HG02840 (cell line): Measurements from ENCODE around the gene CAPN11.
"Not testable (repeated sequence)": the region's sequence is repeated elsewhere in the genome, so short reads cannot be mapped to it uniquely, and the experiment has no call there.

ENCODE experiments used
- ATAC-seq: cut with Tn5 transposase; IDR thresholded peaks from one replicate; pipeline ENCODE4 v1.9.1; 2021; ENCODE audit warnings: mild to moderate bottlenecking, moderate library complexity, moderate number of reproducible peaks; ENCODE audit not compliant: unreplicated experiment, low FRiP score

CAPN11 gene

DNA sequence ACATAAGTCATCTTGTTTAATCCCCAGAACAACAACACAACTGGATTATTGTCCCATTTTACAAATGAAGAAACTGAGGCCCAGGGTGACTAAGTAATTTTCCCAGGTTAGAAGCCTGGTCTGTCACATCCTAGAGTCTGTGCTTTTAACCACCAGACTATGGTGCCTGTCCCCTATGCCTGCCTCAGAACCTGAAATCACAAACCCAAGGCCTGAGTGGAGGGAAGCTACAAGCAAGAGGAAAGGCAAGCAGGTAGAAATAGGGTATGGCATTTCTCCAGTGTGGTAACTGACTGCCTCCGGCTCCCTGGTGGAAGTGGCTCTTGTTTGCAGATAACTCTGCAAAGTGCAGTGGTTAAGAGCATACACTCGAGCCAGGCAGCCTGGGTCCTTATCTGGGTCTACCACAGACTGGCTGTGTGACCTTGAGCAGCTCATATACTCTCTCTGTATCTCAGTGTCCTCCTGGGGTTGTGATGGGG lies 28.7 kb upstream of the CAPN11 start:
- no peak for ATAC-seq

DNA sequence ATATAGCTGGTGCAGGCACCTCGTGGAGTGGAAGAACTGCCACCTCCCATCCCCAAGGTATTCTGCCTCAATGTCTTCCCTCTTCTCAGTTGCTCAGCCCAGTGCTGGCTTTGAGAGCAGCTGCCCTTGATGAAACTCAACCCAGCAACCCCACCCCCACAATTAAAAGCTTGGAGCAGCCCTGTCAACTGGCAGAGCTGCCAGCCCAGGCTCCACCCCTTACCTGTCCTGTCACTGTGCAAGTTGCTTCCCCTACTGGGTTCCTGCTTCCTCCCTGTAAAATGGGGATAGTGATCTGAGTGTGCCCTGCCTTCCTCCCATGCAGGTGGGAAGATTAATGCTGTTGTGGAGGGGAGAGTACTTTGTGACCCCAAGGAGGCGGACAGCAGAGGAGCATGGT lies 26.7 kb upstream of the CAPN11 start:
- no peak for ATAC-seq

DNA sequence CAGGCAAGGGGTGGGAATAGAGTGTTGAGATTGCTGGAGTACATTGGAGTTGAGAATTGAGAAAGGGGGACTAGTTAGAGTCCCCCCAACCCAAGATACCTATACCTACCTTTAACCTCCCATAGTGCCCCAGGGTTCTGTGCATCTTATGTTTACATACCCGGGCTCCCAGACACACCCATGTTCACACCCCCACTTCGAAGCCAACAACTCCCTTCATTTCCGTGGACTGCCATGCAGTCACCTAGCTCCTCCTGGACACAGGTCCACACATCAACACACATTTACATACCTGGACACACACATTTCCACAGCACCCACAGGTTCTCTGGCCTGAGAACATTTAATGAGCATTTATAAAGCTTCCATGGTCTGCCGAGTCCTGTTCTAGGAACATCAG lies 26.1 kb upstream of the CAPN11 start:
- ATAC-seq: no peak

DNA sequence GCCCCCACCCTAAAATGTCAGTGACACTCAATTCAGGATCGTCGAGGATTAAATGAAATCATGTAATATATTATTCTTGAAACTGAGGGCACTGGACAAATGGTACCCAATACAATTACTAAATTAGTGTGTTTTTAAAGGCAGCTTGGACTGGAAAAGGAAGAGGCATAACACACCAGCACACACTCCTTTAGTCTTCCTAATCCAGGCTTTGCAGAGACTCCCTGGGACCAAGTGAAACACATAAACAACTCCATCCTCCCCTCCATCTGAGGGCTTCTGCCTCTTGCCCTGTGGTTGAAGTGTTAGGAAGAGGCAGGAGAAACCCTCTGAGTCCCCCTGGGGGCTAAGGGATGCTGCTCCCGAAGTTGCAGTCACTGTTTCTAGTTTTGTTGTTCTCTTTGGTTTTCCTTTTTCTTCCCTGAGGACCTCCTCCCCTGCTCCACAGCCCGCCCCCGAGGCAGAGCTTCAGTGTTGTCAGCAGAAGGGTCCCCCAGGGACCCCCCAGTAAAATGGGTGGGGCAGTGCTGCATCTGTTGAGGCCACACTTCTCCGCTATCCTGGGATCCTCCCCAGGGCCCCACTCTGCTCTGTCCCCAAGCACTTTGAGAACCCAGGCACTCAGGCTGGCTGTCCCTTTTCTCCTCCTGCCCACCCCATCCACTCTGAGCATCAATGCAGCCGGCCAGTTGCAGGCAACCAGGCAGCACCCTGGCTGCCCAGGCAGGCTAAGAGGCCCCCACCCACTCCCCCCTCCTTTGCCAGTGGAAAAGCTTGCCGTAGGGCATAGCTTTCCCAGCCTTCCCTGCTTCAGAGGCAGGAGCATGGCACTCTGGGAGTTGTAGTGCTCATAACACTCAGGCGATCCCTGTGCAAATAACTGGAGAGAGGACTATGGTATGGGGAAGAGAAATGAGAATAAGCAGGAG lies 25.4 kb upstream of the CAPN11 start:
- no peak for ATAC-seq

- ATAC-seq: no peak
Measured at GRCh38 chr6:44133981-44134711, 24.5 kb upstream of the CAPN11 start.

- no peak for ATAC-seq
Measured at GRCh38 chr6:44135173-44135758, 23.4 kb upstream of the CAPN11 start.

DNA sequence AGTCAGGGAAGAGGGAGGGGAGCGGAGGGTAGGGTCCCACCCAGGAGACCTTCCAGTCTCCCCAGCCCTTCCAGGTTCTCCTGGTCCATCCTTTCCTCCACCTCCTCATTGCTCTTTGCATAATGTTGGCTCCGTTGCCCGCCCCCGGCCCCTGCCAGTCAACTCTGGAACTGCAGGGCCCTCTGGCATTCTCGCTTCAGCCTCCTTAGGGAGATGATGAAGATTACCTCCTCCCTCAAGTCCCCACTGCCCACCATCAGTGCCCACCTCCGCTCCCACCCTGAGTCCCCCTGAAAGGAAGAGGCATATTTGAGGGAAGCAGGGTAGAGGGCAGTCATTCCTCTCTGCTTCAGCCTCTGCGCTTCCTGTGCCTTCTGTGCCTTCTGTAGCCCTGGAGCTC lies 22.7 kb upstream of the CAPN11 start:
- no peak for ATAC-seq

GRCh38 chr6:44138717-44139350 lies 19.8 kb upstream of the CAPN11 start:
- ATAC-seq: no peak

DNA sequence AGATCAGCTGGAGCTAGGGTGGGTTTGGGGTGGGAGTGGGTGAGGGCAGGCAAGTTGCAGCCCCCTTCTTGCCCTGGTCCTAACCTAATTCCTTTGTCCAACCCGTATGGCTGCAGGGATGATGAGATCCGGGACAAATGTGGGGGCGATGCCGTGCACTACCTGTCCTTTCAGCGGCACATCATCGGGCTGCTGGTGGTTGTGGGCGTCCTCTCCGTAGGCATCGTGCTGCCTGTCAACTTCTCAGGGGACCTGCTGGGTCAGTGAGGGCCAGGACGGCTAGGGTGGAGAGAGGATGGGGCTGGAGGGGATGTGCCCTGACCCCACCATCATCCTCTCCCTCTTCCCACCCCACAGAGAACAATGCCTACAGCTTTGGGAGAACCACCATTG lies 19.3 kb upstream of the CAPN11 start:
- ATAC-seq: no peak

- no peak for ATAC-seq
Measured at GRCh38 chr6:44142835-44143234, 15.8 kb upstream of the CAPN11 start.

DNA sequence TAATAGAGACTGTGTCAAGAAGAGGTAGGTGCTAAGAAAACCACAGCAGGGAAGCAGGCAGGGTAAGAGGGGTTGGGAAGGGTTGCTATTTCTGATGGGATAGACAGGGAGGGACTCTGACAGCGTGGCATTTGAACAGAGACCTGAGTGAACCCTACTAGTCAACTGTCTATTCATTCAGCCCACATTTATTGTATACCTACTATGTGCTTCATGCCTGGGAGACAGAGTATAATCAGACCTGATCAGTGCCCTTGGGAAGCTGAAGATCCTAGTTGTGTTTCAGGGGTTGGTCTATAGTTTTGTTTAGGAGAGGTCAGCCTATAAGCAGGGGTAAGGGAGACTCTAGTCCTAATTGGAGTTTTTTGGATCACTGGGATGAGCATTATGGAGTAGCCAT lies 14.9 kb upstream of the CAPN11 start:
- no peak for ATAC-seq

DNA sequence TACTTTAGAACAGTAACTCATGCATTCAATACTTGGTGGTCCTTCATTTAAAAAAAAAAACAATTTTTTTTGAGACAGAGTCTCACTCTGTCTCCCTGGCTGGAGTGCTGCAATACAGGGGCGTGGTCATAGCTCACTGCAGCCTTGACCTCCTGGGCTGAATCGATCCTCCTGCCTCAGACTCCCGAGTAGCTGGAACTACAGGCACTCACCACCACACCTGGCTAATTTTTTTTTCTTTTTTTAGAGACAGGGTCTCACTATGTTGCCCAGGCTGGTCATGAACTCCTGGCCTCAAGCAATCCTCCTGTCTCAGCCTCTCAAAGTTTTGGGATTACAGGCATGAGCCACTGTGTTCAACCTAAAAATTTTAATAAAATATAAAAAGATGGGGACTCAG lies 14.1 kb upstream of the CAPN11 start:
- ATAC-seq: not testable (repeated sequence)

DNA sequence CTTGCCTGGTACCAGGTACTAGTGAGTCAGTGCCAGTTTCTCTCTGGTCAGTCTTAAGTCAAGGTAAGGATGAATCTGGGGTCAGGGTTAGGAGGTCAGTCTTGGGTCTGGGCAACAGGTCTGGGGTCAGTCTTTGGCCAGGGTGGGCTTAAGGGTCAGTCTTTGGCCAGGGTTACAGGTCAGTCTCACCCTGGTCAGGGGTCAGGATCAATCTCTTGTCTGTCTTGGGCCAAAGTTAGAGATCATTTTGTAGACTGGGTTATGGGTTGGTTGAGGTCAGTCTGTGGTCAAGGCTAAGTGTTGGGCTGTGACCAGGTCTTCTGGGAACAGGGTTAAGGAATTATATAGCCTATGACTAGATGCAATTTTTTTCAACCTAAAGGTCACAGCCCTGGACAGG lies 12.8 kb upstream of the CAPN11 start:
- ATAC-seq: no peak

DNA sequence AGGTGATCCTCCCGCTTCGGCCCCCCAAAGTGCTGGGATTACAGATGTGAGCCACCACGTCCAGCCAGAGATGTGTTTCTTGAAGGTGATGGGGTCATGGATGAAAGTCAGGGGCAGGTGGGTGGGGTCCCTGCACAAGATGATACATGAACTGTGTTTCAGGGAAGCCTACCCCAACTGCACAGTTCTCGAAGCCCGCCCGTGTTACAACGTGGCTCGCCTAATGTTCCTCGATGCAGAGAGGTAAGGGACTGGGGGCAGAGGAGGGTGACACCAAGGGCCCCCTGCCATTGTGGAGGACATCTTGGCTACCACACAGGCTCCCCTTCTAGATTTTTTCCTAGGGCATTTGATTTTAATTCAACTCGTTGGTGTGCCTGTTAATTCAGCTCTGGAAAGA lies 11.9 kb upstream of the CAPN11 start:
- no peak for ATAC-seq

DNA sequence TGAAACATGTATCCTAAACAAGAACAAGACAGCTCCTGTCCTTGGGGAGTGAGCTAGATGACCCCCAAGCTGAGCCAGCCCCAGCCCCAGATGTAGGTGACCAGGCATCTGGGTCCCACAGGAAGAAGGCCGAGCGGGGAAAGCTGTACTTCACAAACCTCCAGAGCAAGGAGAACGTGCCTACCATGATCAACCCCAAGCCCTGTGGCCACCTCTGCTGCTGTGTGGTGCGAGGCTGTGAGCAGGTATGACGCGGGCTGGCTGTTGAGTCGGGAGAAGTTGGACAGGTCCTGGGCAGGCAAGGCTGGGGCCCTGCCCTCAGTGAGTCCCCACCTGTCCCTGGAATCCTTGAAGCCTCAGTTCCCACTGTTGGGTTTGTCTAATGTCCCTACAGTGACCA lies 11.4 kb upstream of the CAPN11 start:
- ATAC-seq: no peak

DNA sequence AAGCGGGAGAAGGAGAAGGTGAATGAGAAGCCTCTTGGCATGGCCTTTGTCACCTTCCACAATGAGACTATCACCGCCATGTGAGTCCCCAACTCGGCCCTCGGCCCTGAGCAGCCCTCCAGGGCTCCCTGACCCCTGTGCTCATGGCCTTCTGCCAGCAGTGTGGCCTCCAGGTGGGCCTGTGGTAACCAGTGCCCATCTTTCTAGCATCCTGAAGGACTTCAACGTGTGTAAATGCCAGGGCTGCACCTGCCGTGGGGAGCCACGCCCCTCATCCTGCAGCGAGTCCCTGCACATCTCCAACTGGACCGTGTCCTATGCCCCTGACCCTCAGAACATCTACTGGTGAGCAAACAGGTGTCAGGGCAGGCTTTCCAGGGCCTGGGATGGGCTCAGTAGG lies 10.3 kb upstream of the CAPN11 start:
- no peak for ATAC-seq

GRCh38 chr6:44149369-44150012 lies 9.1 kb upstream of the CAPN11 start:
- no peak for ATAC-seq

DNA sequence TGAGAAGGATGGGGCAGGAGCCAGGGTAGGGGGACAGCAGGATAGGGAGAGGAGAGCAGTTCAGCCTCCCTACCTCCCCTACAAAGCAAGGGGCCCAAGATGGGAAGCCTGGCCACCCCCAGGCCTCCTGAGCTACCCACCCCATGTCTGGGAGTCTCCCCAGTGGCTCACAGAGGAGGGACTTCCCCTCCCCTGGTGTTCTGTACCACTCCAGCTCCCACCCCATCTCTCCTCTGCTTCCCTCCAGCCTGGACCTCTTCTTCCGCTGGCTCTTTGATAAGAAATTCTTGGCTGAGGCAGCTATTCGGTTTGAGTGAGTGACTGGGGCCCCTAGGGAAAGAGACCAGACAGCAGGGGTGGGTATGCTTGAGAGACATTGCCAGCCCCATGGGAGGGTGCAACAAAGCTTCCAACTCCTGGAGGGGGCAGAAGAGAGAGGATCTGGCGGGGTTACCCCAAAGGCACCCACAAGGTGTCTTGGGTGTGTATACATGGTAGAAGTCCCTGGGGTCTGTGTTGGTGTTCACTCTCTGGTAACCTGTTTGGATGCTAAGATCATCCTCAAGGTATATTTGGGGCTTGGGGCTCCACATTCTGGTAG lies 8.2 kb upstream of the CAPN11 start:
- no peak for ATAC-seq

DNA sequence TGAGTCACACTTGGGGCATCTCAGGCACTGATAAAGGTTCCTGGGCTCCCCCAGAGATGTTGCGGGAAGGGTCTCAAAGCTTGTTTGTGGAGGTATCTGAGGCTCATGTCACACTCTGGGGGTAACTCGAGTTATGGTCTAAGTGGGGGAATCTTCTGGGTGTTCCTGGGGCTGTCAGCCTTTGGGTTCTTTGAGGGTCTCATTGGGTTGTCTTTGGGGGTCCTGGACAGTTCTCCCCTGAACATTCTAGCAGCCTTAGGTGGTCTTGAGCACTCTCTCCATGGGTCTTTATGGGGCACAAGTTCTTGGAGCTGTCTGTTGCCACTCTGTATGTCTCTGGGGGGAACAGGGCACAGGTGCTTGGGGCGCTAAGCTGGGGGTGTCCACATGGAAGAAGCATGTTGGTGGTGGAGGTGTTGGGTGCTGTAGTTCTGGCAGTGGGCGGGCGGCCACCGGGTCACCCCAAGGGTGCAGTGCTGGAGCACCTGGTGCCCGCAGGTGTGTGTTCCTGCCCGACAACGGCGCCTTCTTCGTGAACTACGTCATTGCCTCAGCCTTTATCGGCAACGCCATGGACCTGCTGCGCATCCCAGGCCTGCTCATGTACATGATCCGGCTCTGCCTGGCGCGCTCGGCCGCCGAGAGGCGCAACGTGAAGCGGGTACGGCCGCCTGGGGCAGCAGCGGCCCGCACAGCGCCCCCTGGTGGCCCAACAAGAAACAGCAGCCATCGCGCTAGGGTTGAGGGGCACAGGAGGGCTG lies 7.1 kb upstream of the CAPN11 start:
- no peak for ATAC-seq
